Lower lobe of right lung (tissue), 2 donors: Measurements from ENCODE around the gene TNFAIP6. TPM values are rescaled to one million over a fixed set of nuclear protein-coding genes. Genes with fewer than 3 reads are reported as not detected.

Experiments used
- ATAC-seq, 2 donors: fragments of 200-7000 bp; cut with Tn5 transposase; one replicate each; pipeline ENCODE4 v1.9.1; 2020 to 2022; ENCODE audit warnings: mild to moderate bottlenecking in 2 of 2, moderate library complexity in 2 of 2
- DNase-seq: peaks from one replicate; pipeline ENCODE4 v3.0.0-alpha.2; 2020
- H3K27ac ChIP-seq: fragments of 200-600 bp; one replicate; pipeline ENCODE4 v1.8.0; 2022
- H3K27me3 ChIP-seq: fragments of 200-600 bp; one replicate; pipeline ENCODE4 v1.8.0; 2022; ENCODE audit warnings: low read depth
- H3K36me3 ChIP-seq: fragments of 200-600 bp; one replicate; pipeline ENCODE4 v1.8.0; 2022; ENCODE audit warnings: mild to moderate bottlenecking
- H3K4me1 ChIP-seq: fragments of 200-600 bp; one replicate; pipeline ENCODE4 v1.8.0; 2022
- H3K4me3 ChIP-seq: fragments of 200-600 bp; one replicate; pipeline ENCODE4 v1.8.0; 2022; ENCODE audit warnings: mild to moderate bottlenecking
- H3K9me3 ChIP-seq: fragments of 200-600 bp; one replicate; pipeline ENCODE4 v1.8.0; 2022
- intact Hi-C: fragments of 100-400 bp; cut with DNase I; formaldehyde crosslinking; loops from one replicate; pipeline ENCODE4 v1.11.0; 2022
- total RNA-seq: library from RNA; stranded (reverse); fragmentation: NEBNext Ultra II Directional; extraction: Animal tissue kit (Norgen Biotek cat#: 25700); gene quantifications from one replicate; pipeline ENCODE4 v1.2.1, GENCODE V29; 2021
- TF ChIP-seq, protein P1 (sequence below): fragments of 200-600 bp; IDR thresholded peaks from one replicate; pipeline ENCODE4 v1.8.0; 2022; ENCODE audit warnings: antibody characterized with exemption, mild to moderate bottlenecking
- donor health status: DM: no; HTN: yes; CAD: no; lungs with severe emphysema.

The TNFAIP6 gene
- total RNA-seq, 1 donor from 2014 or later: 2.1 TPM

DNA sequence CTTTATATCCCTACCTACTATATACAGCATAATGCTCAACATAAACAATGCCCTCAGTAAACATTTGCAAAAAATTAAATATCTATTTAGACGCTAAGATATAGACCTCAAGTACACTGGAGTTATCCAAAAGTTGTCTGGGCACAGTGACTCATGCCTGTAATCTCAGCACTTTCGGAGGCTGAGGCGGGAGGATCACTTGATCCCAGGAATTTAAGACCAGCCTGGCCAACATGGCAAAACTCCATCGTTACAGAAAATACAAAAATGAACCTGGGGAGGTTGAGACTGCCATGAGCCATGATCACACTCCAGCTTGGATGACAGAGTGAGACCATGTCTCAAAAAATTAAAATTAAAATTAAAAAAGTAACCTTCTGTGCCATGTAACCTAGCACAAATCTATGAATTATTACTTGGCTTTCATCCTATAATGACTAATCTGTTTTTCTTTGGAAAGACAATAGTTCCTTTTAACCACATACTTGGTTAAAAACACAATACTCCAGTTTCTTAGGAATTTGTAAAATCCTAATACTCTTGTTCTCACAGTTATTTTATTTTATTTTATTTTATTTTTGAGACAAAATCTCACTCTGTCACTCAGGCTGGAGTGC, 6.7 kb upstream of the TNFAIP6 start:
- TF ChIP-seq, protein P1, sequence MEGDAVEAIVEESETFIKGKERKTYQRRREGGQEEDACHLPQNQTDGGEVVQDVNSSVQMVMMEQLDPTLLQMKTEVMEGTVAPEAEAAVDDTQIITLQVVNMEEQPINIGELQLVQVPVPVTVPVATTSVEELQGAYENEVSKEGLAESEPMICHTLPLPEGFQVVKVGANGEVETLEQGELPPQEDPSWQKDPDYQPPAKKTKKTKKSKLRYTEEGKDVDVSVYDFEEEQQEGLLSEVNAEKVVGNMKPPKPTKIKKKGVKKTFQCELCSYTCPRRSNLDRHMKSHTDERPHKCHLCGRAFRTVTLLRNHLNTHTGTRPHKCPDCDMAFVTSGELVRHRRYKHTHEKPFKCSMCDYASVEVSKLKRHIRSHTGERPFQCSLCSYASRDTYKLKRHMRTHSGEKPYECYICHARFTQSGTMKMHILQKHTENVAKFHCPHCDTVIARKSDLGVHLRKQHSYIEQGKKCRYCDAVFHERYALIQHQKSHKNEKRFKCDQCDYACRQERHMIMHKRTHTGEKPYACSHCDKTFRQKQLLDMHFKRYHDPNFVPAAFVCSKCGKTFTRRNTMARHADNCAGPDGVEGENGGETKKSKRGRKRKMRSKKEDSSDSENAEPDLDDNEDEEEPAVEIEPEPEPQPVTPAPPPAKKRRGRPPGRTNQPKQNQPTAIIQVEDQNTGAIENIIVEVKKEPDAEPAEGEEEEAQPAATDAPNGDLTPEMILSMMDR: no peak
- ATAC-seq (no peak), DNase-seq (no peak)
- H3K9me3 ChIP-seq: no peaks in the 10 kb centered on the region
- no peaks in the 10 kb centered on the region for H3K36me3 ChIP-seq
- H3K27me3 ChIP-seq: no peaks in the 10 kb centered on the region
- no peak overlapping the region for H3K4me3 ChIP-seq
- H3K27ac ChIP-seq: no peak overlapping the region
- no peaks in the 10 kb centered on the region for H3K4me1 ChIP-seq
- intact Hi-C loops: no loop called here

DNA sequence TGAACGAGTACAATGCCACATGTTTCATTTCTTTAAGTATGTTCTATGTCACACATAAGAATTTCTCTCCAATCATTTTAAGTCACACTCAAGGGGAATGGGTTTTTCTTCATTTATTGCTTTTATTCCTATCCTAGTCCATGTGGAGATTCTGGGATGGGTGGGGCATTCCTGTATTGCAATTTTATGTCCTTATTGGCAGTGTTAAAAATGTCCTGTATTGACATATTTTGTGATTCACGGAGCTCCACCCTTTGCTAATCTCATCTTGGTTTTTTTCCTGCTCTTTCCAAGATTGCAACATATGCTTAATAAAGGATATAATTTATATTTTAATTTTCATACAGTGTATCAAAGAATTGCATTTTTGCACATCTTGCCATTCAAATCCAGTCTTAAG, 3.4 kb upstream of the TNFAIP6 start:
- Histone ChIP-seq H3K9me3 (no peaks in the 10 kb centered on the region), H3K27me3 (no peaks in the 10 kb centered on the region), H3K4me3 (no peak overlapping the region), H3K36me3 (no peaks in the 10 kb centered on the region), H3K4me1 (no peaks in the 10 kb centered on the region), H3K27ac (no peak overlapping the region)
- TF ChIP-seq, protein P1: no peak
- DNase-seq (no peak), ATAC-seq (no peak)
- intact Hi-C loops: no loop called here

DNA sequence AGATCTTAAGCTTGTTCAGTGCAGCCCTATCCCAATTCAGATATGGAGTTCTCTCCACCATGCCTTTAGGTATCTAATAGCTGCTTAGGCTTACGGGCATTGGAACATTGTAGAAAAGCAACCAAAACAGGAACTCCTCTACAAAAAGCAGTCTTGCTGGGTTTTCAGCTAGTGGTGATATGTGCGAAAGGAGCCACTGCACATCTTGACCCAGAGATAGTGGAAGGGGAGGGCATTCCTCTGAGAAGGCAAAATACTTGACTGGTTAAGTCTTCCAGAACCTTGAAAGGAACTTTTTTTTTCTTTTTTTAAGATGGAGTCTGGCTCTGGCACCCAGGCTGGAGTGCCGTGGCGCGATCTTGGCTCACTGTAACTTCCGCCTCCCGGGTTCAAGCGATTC, 2.6 kb upstream of the TNFAIP6 start:
- ATAC-seq: no peak
- Histone ChIP-seq H3K4me3 (no peak overlapping the region), H3K27ac (no peak overlapping the region), H3K36me3 (no peaks in the 10 kb centered on the region), H3K4me1 (no peaks in the 10 kb centered on the region), H3K9me3 (no peaks in the 10 kb centered on the region), H3K27me3 (no peaks in the 10 kb centered on the region)
- DNase-seq: no peak
- TF ChIP-seq, protein P1: no peak
- intact Hi-C loops: no loop called here

DNA sequence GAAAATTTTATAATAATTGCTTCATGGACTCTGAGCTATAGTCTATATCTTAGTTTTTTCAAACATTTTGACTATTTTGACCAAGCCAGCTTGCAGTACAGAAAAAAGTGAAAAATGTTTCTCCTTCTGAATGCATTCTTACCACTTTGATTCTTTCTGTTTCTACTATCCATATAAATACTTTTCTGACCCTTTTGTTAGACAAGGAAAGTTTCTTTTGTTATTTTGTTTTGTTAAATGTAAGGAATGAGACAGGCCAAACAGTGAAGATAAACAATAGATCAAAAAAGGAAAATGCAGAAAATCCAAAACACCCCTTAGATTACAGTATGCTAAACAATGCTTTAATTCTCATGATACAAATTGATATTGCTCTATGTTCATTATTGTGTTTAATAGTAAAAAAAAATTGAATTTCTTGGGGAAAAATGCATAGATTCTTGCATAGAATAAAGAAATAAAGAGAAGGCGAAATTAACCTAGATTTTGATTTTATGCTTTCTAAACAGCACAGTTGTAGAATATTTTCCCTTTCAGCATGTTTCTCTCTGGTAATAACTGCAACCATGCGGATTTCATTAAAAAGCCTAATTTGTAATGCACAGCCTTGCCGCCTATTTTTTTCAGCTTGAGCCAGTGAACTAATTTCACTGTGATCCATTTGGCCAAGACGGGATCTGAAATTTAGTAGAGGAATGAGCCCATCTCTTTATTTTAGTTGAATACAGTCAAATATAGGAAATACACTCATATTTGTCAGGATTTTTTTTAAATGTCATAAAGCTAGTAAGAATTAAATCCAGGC, 976 bp downstream of the TNFAIP6 start:
- ATAC-seq: no peak
- intact Hi-C loops: no loop called here
- Histone ChIP-seq H3K27ac (no peak overlapping the region), H3K36me3 (no peaks in the 10 kb centered on the region), H3K9me3 (no peaks in the 10 kb centered on the region), H3K4me1 (no peaks in the 10 kb centered on the region), H3K4me3 (no peak overlapping the region), H3K27me3 (no peaks in the 10 kb centered on the region)
- TF ChIP-seq, protein P1: no peak
- no peak for DNase-seq

DNA sequence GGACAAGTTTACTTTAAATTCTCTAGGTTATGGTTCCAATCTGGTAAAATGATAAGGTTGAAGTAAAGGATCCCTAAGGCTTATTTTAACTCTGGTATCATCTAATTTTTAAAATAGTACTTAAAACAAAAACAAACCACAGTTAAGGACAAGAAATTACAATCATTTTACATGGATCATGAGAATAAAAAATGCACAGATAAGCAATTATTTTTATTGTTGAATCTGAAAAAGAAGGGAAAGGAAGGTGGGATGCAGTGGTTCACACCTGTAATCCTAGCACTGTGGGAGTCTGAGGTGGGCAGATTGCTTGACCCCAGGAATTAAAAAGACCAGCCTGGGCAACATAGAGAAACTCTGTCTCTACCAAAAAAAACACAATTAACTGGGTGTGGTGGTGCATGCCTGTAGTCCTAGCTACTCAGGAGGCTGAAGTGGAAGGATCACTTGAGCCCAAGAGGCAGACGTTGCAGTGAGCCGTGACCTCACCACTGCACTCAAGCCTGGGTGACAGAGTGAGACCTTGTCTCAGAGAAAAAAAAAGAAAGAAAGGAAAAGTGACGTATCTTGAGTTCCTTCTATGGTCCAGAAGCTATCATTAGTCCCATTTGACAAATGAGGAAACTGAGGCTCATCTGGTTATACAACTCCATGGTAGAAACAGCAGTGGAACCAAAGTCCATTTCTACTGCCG, 2.5 kb downstream of the TNFAIP6 start:
- no peak overlapping the region for H3K4me3 ChIP-seq
- no peak for ATAC-seq
- no peaks in the 10 kb centered on the region for H3K9me3 ChIP-seq
- no peaks in the 10 kb centered on the region for H3K4me1 ChIP-seq
- TF ChIP-seq, protein P1: no peak
- H3K27ac ChIP-seq: no peak overlapping the region
- no peaks in the 10 kb centered on the region for H3K36me3 ChIP-seq
- intact Hi-C loops: no loop called here
- no peaks in the 10 kb centered on the region for H3K27me3 ChIP-seq
- no peak for DNase-seq
